Keratinocyte (primary cell): Measurements from ENCODE around the gene PLBD2. TPM values are rescaled to one million over a fixed set of nuclear protein-coding genes. Genes with fewer than 3 reads are reported as not detected.

Experiments
- DNase-seq: peaks from one replicate; pipeline ENCODE4 v3.0.0-alpha.2; 2011; ENCODE audit warnings: low read depth, missing footprints, low spot score
- FAIRE-seq: peaks from 2 replicates; lab custom pipeline; 2011; peaks lifted over from hg19 to GRCh38; lab: Jason Lieb, UNC
- H2AFZ ChIP-seq: 2 replicates; pipeline ENCODE4 v1.6.0; 2012; ENCODE audit warnings: low read length, control low read depth, inconsistent platforms; ENCODE audit not compliant: control insufficient read depth
- H3K27ac ChIP-seq: 2 replicates; pipeline ENCODE4 v1.5.1; 2011; ENCODE audit warnings: low read length; ENCODE audit not compliant: control insufficient read depth, insufficient read depth
- H3K27me3 ChIP-seq: 3 replicates; pipeline ENCODE4 v1.6.0; 2011; ENCODE audit warnings: low read length; ENCODE audit not compliant: control insufficient read depth, insufficient read depth; ENCODE audit errors: extremely low read depth
- H3K36me3 ChIP-seq, 2 experiments: 2 replicates in 1 of 2; 3 replicates in 1 of 2; pipeline ENCODE4 v1.5.1; 2011; ENCODE audit warnings: low read length in 2 of 2, mild to moderate bottlenecking in 1 of 2; ENCODE audit not compliant: control insufficient read depth in 2 of 2, insufficient read depth in 2 of 2; ENCODE audit errors: extremely low read depth in 1 of 2
- H3K4me1 ChIP-seq: 3 replicates; pipeline ENCODE4 v1.5.1; 2011; ENCODE audit warnings: low read length; ENCODE audit not compliant: control insufficient read depth, insufficient read depth; ENCODE audit errors: extremely low read depth
- H3K4me2 ChIP-seq: 3 replicates; pipeline ENCODE4 v1.6.0; 2011; ENCODE audit warnings: low read depth, low read length; ENCODE audit not compliant: control insufficient read depth, insufficient read depth; ENCODE audit errors: extremely low read depth
- H3K4me3 ChIP-seq, 3 experiments: fragments of 200-600 bp in 1 of 3; sonication (generic) in 1 of 3; 2 replicates in 2 of 3; 3 replicates in 1 of 3; pipeline ENCODE4 v1.5.1; 2011 to 2016; ENCODE audit warnings: low read length in 3 of 3, mild to moderate bottlenecking in 3 of 3, control low read depth in 2 of 3, inconsistent platforms in 1 of 3, low read depth in 1 of 3, mixed read lengths in 1 of 3, mixed run types in 1 of 3, moderate library complexity in 1 of 3; ENCODE audit not compliant: control insufficient read depth in 2 of 3, insufficient read depth in 2 of 3; ENCODE audit errors: extremely low read depth in 1 of 3
- H3K79me2 ChIP-seq: 2 replicates; pipeline ENCODE4 v1.6.0; 2012; ENCODE audit warnings: low read length; ENCODE audit not compliant: control insufficient read depth, insufficient read depth
- H3K9ac ChIP-seq: 3 replicates; pipeline ENCODE4 v1.6.0; 2011; ENCODE audit warnings: low read length; ENCODE audit not compliant: control insufficient read depth, insufficient read depth; ENCODE audit errors: extremely low read depth
- H3K9me1 ChIP-seq: 3 replicates; pipeline ENCODE4 v1.6.0; 2011; ENCODE audit warnings: low read length; ENCODE audit not compliant: control insufficient read depth, insufficient read depth; ENCODE audit errors: extremely low read depth
- H3K9me3 ChIP-seq: 2 replicates; pipeline ENCODE4 v1.5.1; 2012; ENCODE audit warnings: low read depth, low read length; ENCODE audit not compliant: control insufficient read depth
- H4K20me1 ChIP-seq: 3 replicates; pipeline ENCODE4 v1.6.0; 2011; ENCODE audit warnings: low read length; ENCODE audit not compliant: control insufficient read depth, insufficient read depth; ENCODE audit errors: extremely low read depth
- EZH2 ChIP-seq: IDR thresholded peaks from one replicate; pipeline ENCODE4 v1.6.1; 2012; ENCODE audit warnings: inconsistent platforms, mild to moderate bottlenecking, low read length, moderate library complexity
- dilution Hi-C: fragments of 300-500 bp; cut with MboI; formaldehyde crosslinking; loops from one replicate; pipeline ENCODE4 v1.7.0; 2020; ENCODE audit warnings: low sequenced_read_pairs; ENCODE audit not compliant: extremely low pct_ligation_motif_present
- polyA plus RNA-seq, 5 experiments: library from polyadenylated mRNA; depleted of rRNA in 3 of 5; stranded (reverse) in 3 of 5; stranded (forward) in 1 of 5; unstranded in 1 of 5; fragments of >200 nt; gene quantifications; 1 replicate in 1 of 5; 2 replicates in 3 of 5; 3 replicates in 1 of 5; pipeline versions ENCODE4 v1.2.1 to v1.2.3, GENCODE V29; 2011 to 2012; ENCODE audit warnings: missing spikeins in 2 of 5, low read depth in 1 of 5, low replicate concordance in 1 of 5
- TF ChIP-seq, protein P1 (sequence below), 3 experiments: IDR thresholded peaks in 1 of 3; conservative IDR thresholded peaks in 1 of 3; optimal IDR thresholded peaks in 1 of 3; 2 replicates in 2 of 3; 3 replicates in 1 of 3; pipeline versions ENCODE3 to v1.5.1; 2011; ENCODE audit warnings: low read length in 3 of 3, mild to moderate bottlenecking in 3 of 3, moderate library complexity in 2 of 3, control low read depth in 1 of 3, inconsistent platforms in 1 of 3; ENCODE audit not compliant: insufficient read depth in 2 of 3; ENCODE audit errors: extremely low read depth in 1 of 3

PLBD2 gene
- polyA plus RNA-seq, 1 donor (not counting 4 experiments of a cell fraction or from before 2014, with no cell fraction given): 12.9 TPM

- TF ChIP-seq, protein P1, sequence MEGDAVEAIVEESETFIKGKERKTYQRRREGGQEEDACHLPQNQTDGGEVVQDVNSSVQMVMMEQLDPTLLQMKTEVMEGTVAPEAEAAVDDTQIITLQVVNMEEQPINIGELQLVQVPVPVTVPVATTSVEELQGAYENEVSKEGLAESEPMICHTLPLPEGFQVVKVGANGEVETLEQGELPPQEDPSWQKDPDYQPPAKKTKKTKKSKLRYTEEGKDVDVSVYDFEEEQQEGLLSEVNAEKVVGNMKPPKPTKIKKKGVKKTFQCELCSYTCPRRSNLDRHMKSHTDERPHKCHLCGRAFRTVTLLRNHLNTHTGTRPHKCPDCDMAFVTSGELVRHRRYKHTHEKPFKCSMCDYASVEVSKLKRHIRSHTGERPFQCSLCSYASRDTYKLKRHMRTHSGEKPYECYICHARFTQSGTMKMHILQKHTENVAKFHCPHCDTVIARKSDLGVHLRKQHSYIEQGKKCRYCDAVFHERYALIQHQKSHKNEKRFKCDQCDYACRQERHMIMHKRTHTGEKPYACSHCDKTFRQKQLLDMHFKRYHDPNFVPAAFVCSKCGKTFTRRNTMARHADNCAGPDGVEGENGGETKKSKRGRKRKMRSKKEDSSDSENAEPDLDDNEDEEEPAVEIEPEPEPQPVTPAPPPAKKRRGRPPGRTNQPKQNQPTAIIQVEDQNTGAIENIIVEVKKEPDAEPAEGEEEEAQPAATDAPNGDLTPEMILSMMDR (optimal IDR thresholded peaks at IDR 0.05 in 1 of 3, IDR thresholded peaks at IDR 0.05 in 1 of 3, conservative IDR thresholded peaks at IDR 0.05 in 1 of 3; ENCODE audit: extremely low read depth in 1 of 3, insufficient read depth in 2 of 3, low read length in 3 of 3): no peak
- TF ChIP-seq EZH2: no peak
Observed at GRCh38 chr12:113346353-113346752, 12.0 kb upstream of the PLBD2 start.

GRCh38 chr12:113347107-113347506 is 11.3 kb upstream of the PLBD2 start:
- dilution Hi-C loops: no loop called here
- Histone ChIP-seq H3K27ac (no peak overlapping the region), H3K27me3 (no peaks in the 10 kb centered on the region), H2AFZ (no peak overlapping the region), H3K79me2 (no peaks in the 10 kb centered on the region), H3K4me1 (no peaks in the 10 kb centered on the region), H3K4me2 (no peak overlapping the region), H3K9me1 (no peaks in the 10 kb centered on the region), H3K9ac (no peak overlapping the region), H4K20me1 (no peaks in the 10 kb centered on the region), H3K4me3 (no peak overlapping the region), H3K9me3 (no peaks in the 10 kb centered on the region), H3K36me3 (no peaks in the 10 kb centered on the region)
- DNase-seq (no peak), FAIRE-seq (no peak)
- TF ChIP-seq, protein P1 (optimal IDR thresholded peaks at IDR 0.05 in 1 of 3, IDR thresholded peaks at IDR 0.05 in 1 of 3, conservative IDR thresholded peaks at IDR 0.05 in 1 of 3; ENCODE audit: extremely low read depth in 1 of 3, insufficient read depth in 2 of 3, low read length in 3 of 3): no peak
- TF ChIP-seq EZH2: no peak

More at GRCh38 chr12:113346353-113346752, 12.0 kb upstream of the PLBD2 start:
- Histone ChIP-seq H3K4me2 (no peak overlapping the region), H3K9me1 (no peaks in the 10 kb centered on the region), H3K79me2 (no peaks in the 10 kb centered on the region), H3K4me1 (no peaks in the 10 kb centered on the region), H3K9ac (no peak overlapping the region), H4K20me1 (no peaks in the 10 kb centered on the region), H3K27me3 (no peaks in the 10 kb centered on the region), H3K9me3 (no peaks in the 10 kb centered on the region), H3K27ac (no peak overlapping the region), H3K36me3 (no peaks in the 10 kb centered on the region), H3K4me3 (no peak overlapping the region), H2AFZ (no peak overlapping the region)
- DNase-seq (no peak), FAIRE-seq (no peak)
- dilution Hi-C loops: no loop called here
